Fibroblast of skin of scalp (primary cell): ENCODE measurements around the gene PEPD.
A peak's percentile ranks its signal among the peaks of the same experiment; 100 is the strongest.

Source experiments
- DNase-seq: peaks from one replicate; pipeline ENCODE4 v3.0.0-alpha.2; 2013

The PEPD gene

DNA sequence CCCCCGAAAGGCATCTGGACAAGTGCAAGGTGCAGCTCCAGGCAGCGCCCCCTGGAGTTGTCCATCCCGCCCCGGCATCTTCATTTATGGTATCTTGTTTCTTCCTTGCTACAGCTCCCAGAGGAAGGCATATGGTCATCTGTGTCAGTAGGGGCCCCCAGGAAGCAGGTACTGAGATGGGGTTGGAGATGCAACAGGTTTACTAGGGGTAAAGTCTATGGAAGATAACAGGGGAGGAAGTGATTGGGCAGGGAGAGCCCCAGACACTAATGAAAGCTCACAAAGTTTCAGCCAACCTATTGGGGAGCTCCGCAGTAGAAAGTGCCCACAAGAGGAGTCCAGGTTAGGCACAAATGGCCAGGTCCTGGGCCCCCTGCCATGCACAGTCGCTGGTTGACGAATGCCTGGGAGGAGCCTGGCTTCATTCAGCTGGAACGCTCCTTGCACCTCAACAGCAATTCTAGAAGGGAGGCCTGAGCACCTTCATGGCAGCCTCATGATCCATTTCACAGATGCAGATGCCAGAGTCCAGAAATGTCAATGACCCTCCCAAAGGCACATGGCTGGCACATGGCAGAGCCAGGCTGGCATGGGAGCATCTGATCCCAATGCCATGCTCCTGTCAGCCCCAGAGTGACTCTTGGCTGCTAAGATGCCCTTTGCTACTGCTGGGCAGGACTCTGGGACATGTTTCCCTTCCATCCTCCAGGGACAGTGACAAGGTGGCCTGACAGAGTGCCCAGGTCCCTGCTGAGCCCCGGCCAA lies 23.8 kb upstream of the PEPD start:
- no peak for DNase-seq

GRCh38 chr19:33535226-33535625 lies 13.6 kb upstream of the PEPD start:
- no peak for DNase-seq

- no peak for DNase-seq
Observed at GRCh38 chr19:33532859-33533460, 11.4 kb upstream of the PEPD start.

DNA sequence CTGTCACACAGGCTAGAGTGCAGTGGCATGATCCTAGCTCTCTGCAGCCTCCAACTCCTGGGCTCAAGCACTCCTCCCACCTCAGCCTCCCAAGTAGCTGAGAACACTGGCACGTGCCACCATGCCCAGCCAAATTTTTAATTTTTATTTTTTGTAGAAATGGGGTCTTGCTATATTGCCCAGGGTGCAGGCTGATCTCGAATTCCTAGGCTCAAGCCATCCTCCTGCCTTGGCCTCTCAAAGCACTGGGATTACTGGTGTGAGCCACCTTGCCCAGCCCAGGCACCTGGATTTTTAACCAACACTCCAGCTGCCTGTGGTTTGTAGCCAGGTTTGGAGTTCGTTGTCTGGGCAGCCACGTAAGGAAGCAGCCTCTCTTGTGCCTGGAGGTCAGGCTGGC lies 9.3 kb upstream of the PEPD start:
- no peak for DNase-seq

DNA sequence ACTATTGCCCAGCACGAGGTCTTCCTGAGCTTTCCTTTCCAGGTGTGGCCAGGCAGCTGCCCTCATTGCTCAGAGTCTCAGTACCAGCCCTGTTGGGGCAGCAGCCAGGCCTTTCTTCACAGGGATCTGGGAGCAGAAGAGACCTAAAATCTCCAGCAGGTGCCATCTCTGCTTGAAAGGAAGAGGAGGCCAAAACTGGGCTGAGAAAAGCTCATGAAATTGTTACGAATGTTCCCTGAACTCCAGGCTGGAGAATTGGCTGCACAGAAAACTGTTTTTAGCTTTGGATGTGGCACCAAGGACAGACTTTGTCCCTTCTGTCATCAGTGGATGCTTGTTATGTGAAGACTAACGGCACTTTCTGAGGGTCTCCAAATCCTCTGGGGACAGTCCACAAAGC lies 8.7 kb upstream of the PEPD start:
- no peak for DNase-seq

- no peak for DNase-seq
Observed at GRCh38 chr19:33529094-33529676, 7.6 kb upstream of the PEPD start.

DNA sequence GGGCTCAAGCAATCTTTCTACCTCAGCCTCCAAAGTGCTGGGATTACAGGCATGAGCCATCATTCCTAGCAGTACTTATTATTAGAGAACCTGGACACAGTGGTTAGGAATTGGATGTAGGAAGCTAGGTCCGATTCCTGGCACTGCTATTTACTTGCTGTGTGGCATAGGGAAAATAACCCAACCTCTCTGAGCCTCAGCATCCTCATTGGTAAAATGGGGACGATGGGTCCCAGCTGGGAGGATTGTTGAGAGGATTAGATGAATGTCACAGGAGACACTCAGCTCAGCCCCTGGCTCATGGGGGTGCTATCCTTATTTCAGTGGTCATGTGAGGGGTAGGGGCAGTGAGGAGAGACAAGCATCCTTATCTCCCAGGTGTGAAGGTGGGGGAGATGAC lies 6.8 kb upstream of the PEPD start:
- DNase-seq: no peak

DNA sequence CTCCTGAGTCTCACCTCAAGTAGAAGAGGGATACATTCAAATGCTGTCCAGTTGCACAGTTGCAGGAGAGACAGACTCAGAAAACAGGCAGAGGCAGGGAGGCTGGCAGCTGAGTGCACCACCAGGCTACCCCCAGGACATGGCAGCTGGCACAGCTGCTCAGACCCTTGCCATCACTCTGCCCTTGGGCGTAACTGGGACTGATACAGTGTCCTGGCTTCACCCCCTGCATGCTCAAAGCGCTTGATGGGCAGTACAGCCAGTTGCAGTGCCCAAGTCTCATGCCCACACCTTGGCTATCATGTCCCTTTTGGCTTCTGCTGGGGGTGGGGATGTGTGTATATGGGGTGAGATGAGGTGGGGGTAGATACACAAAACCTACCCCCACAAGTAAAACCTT lies 5.5 kb upstream of the PEPD start:
- DNase-seq: no peak

DNA sequence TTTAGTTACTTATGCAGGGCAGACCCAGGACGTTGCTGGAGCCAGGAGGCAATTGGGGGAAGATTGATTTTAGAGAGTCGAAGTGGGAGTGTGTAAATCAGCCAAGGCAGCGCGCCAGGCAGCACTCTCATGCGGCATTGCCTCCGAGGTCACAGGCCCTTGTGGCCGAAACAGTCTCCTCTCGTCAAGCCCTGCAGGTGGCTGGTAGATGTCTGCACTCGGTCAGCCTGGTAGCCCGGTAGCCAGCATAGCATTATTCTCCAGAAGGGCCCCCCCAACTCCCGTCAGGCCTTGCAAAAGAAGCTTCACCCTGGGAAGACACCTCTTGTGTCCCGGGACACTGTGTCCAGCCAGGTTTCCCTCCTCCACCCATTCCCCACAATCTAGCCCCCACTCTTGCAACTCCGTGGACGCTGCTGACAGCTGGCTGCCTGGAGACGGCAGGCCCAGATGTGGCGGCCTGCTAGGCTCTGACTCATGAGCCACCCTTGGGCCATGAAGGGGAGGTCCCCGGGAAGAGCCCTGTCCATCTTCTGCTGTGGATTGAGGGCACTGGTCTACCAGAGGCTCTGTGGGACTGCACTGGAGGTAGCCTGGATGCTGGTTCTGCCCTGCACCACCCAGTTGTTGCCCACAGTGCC lies 2.6 kb upstream of the PEPD start:
- no peak for DNase-seq

- DNase-seq: no peak
Observed at GRCh38 chr19:33523167-33523566, 1.6 kb upstream of the PEPD start.

GRCh38 chr19:33522371-33522662 lies 726 bp upstream of the PEPD start:
- DNase-seq: no peak

- DNase-seq: no peak
Observed at GRCh38 chr19:33520844-33521479, 629 bp downstream of the PEPD start.

DNA sequence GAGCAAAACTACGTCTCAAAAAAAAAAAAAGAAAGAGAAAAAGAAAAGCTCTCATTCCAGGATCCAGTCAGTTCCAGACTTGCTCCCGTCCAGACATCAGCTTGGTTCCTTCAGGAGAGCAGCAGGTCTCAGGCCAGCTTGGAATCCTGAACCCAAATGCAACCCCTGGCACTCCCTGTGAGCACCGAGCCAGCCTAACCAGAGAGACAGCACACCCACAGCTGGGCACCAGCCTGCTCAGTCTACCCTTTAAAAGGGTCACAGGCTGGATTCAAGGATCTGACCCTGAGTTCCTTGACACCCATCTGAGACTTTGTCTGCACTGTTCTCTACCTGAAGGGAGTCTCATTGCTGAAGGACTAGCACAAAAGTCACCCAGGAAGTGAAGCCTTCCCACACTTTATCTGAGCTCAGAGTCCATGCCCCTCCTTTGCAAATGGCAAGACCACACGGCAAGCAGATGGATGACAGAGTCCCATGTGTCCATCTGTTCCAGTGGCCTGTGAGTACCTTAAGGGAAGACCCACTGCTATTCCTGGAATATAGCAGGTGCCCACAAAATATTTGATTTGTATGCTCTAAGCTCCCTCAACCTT lies 1.4 kb downstream of the PEPD start:
- DNase-seq: no peak

DNA sequence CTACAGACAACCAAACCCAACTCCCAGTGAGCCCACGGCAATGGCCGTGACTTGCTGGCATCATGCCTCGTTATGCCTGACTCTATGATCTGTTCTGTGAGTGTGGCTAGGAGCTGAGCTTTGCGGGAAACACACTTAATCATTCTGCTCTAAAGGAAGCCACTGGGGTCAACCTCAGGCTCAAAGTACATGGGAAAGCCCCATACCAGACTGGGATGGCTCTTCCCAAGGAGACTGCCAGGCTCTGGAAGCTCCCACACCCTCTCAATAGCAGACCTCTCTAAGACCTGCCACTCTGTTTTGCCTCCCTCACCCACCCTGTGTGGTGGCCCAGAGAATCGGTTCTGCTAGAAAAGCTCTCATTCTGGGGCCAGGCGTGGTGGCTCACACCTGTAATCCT lies 2.2 kb downstream of the PEPD start:
- DNase-seq: no peak

DNA sequence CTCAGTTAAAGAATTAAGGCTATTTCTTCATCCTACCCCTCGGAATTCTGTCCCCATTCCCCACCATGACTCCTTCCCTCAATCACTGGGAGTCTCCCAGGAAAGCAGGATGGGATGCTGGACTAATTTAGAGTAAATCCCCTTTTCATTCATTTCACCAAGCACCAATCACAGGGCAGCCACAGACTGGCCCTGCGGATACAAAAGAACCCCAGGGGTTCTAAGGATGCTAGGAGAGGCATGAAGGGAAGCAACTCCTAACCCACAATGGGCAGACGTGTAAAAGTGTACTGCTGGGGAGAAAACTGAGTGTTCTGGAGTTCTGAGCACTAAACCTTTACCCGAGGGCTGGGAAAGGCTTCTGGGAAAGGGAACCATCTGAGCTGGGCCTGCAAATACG lies 3.0 kb downstream of the PEPD start:
- no peak for DNase-seq

GRCh38 chr19:33517922-33518321 lies 3.7 kb downstream of the PEPD start:
- DNase-seq: no peak

DNA sequence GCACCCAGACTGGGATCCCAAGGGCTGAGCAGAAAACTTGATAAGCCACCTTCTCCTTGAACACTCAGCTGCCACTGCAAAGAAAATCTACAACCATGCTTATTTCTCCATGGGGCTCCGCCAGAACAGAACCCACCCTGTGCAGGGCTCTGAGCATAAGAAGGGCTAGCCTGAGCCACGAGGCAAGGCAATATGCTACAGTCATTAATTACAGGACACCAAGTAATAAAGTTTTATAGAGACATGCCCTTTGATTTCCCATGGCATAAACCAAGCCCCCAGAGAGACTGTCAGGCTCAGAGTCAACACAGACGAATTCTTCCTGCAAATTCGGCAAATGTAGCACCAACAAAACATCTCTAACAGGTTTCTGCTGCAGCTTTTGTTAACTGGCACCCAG lies 5.7 kb downstream of the PEPD start:
- no peak for DNase-seq

GRCh38 chr19:33514885-33515551 lies 6.6 kb downstream of the PEPD start:
- DNase-seq: peak; percentile 32

- DNase-seq: no peak
Observed at GRCh38 chr19:33513424-33513823, 8.2 kb downstream of the PEPD start.

DNA sequence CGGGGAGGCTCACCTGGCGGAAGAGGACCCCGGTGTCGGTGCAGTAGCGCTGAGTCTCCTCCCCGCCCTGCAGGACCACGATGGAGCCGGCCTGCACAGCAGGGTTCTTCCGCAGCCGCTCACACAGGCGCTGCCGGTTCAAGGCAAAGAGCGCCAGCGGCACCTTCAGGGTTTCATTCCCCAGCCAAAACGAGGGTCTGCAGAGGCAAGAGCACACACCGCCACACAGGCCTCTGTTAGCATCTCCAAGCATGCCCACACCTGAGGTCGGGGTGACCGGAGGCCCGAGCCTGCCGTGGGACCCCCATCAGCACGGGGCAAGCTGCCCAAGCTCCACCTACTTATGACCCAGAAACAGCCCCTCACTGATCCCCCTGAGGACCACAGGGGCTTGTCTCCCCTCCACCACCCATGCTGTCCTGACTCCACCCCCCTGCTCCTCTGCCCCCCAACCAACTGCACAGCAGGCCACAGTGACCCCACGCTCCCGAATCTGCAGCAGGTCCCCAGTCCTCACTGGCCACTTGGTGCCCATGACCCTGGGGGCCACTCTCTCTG lies 8.9 kb downstream of the PEPD start:
- DNase-seq: no peak

GRCh38 chr19:33512021-33512420 lies 9.6 kb downstream of the PEPD start:
- DNase-seq: no peak

GRCh38 chr19:33511346-33511745 lies 10.2 kb downstream of the PEPD start:
- no peak for DNase-seq
